NB4 (cell line): ENCODE results near the gene ZC3H12A.

ENCODE experiments used
- CTCF ChIP-seq: IDR thresholded peaks from one replicate; pipeline ENCODE4 v1.5.1; 2012; ENCODE audit warnings: low read depth, low read length
- MAX ChIP-seq: IDR thresholded peaks from 2 replicates; pipeline ENCODE4 v1.6.1; 2011; ENCODE audit warnings: low read depth, low read length
- MYC ChIP-seq: IDR thresholded peaks from 2 replicates; pipeline ENCODE4 v1.6.1; 2011; ENCODE audit warnings: low read depth, low read length
- POLR2A ChIP-seq: IDR thresholded peaks from 2 replicates; pipeline ENCODE4 v1.6.1; 2011; ENCODE audit warnings: mild to moderate bottlenecking; ENCODE audit not compliant: insufficient read length; ENCODE audit errors: extremely low read depth

- TF ChIP-seq MAX = no peak
- no peak for TF ChIP-seq POLR2A
- no peak for TF ChIP-seq CTCF
- TF ChIP-seq MYC = 0 out of 2 replicates have a peak, but pooled peaks have one; percentile 15
Observed at GRCh38 chr1:37449936-37450335, 24.4 kb upstream of the ZC3H12A start.
